ENCODE data around the gene MEF2A. TPM values are rescaled to one million over a fixed set of nuclear protein-coding genes. Genes with fewer than 3 reads are reported as not detected.

Gene MEF2A
- total RNA-seq, 1 donor from 2014 or later: 61.9 TPM

DNA sequence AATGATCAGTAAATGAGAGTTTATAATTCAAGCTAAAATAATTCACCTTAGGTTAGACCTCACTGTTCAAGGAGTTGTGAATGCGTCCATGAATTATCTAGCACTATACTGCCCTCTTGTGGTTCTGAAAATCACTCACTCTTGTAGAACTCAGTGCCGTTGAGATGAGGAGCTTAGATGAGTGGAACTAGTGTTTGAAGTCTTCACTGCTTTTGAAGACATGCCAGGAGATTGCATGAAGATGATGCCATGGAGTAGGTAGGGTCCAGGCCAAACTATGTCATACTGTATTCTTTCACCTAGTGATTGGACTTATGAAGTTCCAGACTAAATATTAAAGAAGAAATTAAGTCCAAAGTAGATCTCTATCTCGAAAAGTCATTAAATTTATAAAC lies 138.7 kb downstream of the MEF2A start:
- Histone ChIP-seq H3K27ac (no peak overlapping the region), H3F3A (ENCODE audit: low read depth) (peaks cover 9% of the 10 kb centered on the region), H4K20me1 (ENCODE audit: low read depth) (peaks cover 5% of the 10 kb centered on the region), H3K36me3 (no peaks in the 10 kb centered on the region), H3K9ac (no peak overlapping the region), H3K9me3 (ENCODE audit: low read depth) (no peaks in the 10 kb centered on the region), H3K27me3 (no peaks in the 10 kb centered on the region), H3K4me1 (no peaks in the 10 kb centered on the region), H3K4me2 (no peak overlapping the region), H2AFZ (replicated peaks) (no peak overlapping the region), H3K79me2 (ENCODE audit: low read depth) (no peaks in the 10 kb centered on the region), H3K4me3 (no peak overlapping the region)
- peak; percentile 89 for DNase-seq (ENCODE audit: low spot score)
- H3K27ac Mint-ChIP-seq: no peak overlapping the region
- peaks cover 8% of the 10 kb centered on the region for H3K36me3 Mint-ChIP-seq
- no peaks in the 10 kb centered on the region for H3K9me3 Mint-ChIP-seq
- no peak overlapping the region for H3K4me3 Mint-ChIP-seq
- no peaks in the 10 kb centered on the region for H3K27me3 Mint-ChIP-seq (ENCODE audit: insufficient read depth, low read depth)
- peaks cover 3% of the 10 kb centered on the region for H3K4me1 Mint-ChIP-seq
- TF ChIP-seq, protein P1, sequence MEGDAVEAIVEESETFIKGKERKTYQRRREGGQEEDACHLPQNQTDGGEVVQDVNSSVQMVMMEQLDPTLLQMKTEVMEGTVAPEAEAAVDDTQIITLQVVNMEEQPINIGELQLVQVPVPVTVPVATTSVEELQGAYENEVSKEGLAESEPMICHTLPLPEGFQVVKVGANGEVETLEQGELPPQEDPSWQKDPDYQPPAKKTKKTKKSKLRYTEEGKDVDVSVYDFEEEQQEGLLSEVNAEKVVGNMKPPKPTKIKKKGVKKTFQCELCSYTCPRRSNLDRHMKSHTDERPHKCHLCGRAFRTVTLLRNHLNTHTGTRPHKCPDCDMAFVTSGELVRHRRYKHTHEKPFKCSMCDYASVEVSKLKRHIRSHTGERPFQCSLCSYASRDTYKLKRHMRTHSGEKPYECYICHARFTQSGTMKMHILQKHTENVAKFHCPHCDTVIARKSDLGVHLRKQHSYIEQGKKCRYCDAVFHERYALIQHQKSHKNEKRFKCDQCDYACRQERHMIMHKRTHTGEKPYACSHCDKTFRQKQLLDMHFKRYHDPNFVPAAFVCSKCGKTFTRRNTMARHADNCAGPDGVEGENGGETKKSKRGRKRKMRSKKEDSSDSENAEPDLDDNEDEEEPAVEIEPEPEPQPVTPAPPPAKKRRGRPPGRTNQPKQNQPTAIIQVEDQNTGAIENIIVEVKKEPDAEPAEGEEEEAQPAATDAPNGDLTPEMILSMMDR (IDR thresholded peaks at IDR 0.05): peak; percentile 88
- no peak for TF ChIP-seq EZH2phosphoT487 (IDR thresholded peaks at IDR 0.05)
- TF ChIP-seq EZH2 (IDR thresholded peaks at IDR 0.05): no peak

DNA sequence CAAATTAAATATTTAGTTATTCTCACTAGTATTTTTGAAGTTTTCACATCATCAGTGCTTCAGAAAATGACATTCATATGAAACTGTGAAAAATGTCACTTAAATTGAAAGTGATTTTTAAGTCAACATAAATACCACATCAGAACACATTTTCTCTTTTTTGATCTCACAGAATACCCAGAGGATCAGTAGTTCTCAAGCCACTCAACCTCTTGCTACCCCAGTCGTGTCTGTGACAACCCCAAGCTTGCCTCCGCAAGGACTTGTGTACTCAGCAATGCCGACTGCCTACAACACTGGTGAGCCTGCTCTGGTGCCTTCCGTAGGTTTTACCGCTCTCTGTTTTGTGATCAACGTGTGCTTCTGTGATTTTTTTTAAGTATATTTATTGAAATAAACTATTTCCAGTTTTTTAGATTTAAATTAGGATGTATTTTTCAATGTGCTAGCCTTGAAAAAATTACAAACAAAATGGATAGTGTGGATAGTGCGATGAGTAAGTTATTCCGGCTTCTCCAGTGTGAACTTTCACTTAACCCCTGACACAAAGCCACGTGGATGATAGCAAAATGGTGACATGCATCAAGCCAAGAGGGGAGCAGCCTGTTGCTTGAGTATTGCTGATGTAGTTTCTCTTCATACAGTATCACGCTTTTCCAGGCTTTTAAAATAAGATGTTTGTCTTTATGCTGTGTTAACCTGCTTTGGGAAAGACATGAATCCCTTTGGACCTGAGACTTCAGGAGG lies 140.9 kb downstream of the MEF2A start:
- Histone ChIP-seq H3K27me3 (no peaks in the 10 kb centered on the region), H4K20me1 (ENCODE audit: low read depth) (peaks cover 5% of the 10 kb centered on the region), H3F3A (ENCODE audit: low read depth) (peaks cover 9% of the 10 kb centered on the region), H3K4me3 (no peak overlapping the region), H3K4me1 (no peaks in the 10 kb centered on the region), H2AFZ (replicated peaks) (no peak overlapping the region), H3K27ac (no peak overlapping the region), H3K9me3 (ENCODE audit: low read depth) (no peaks in the 10 kb centered on the region), H3K79me2 (ENCODE audit: low read depth) (no peaks in the 10 kb centered on the region), H3K36me3 (no peaks in the 10 kb centered on the region), H3K9ac (no peak overlapping the region), H3K4me2 (no peak overlapping the region)
- Mint-ChIP-seq H3K27ac (no peak overlapping the region), H3K4me1 (peaks cover 3% of the 10 kb centered on the region), H3K4me3 (no peak overlapping the region), H3K36me3 (peaks cover 14% of the 10 kb centered on the region), H3K9me3 (no peaks in the 10 kb centered on the region), H3K27me3 (ENCODE audit: insufficient read depth, low read depth) (peaks cover 2% of the 10 kb centered on the region)
- no peak for DNase-seq (ENCODE audit: low spot score)
- no peak for TF ChIP-seq EZH2 (IDR thresholded peaks at IDR 0.05)

DNA sequence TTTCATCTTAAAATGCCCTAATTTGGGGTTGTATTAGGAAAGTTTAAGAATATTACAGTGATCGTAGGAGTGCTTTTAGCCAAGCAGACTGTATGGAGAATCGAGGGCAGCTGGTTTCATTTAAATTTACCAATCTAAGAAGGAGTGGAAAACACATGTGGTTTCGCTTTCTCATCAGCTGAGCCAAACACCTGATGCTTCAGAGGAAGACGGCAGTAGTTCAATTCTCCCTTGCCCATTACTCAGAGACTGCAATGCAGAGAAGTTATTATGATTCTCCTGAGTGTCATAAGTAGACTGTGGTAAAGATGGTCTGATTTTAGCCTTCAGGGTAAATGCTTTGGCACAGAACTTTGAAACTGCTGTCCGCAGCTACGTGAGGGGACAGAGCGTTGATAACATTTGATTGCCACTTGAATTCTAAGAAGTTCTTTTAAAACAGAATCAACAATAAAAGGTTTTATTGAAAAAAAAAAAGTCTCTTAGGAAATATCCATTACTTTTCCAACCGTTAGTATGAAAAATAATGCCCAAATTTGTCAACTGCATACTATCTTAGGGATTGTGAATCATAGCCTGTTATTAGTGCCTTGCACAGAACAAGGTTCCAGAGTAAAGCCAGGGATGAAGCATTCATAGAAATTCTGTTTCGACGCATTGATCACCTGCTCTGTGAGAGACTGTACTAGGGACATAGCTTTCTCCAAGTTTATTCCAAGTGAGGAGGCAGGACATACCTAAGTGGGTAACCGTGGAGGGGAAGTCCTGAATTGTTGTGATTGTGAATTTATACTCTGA lies 141.9 kb downstream of the MEF2A start:
- peaks cover 5% of the 10 kb centered on the region for H4K20me1 ChIP-seq (ENCODE audit: low read depth)
- peaks cover 5% of the 10 kb centered on the region for H3K27me3 Mint-ChIP-seq (ENCODE audit: insufficient read depth, low read depth)
- no peaks in the 10 kb centered on the region for H3K79me2 ChIP-seq (ENCODE audit: low read depth)
- peaks cover 3% of the 10 kb centered on the region for H3K4me1 Mint-ChIP-seq
- no peak overlapping the region for H3K4me2 ChIP-seq
- H3K27me3 ChIP-seq: no peaks in the 10 kb centered on the region
- H3K4me3 ChIP-seq: no peak overlapping the region
- H3K9me3 Mint-ChIP-seq: no peaks in the 10 kb centered on the region
- H3K4me3 Mint-ChIP-seq: no peak overlapping the region
- TF ChIP-seq, protein P1 (IDR thresholded peaks at IDR 0.05): no peak
- no peak for TF ChIP-seq EZH2phosphoT487 (IDR thresholded peaks at IDR 0.05)
- no peak overlapping the region for H3K27ac ChIP-seq
- H3K4me1 ChIP-seq: no peaks in the 10 kb centered on the region
- H3K9ac ChIP-seq: no peak overlapping the region
- H3K27ac Mint-ChIP-seq: peak overlapping the region; percentile 65
- H3K9me3 ChIP-seq (ENCODE audit: low read depth): no peaks in the 10 kb centered on the region
- DNase-seq (ENCODE audit: low spot score): no peak
- H3F3A ChIP-seq (ENCODE audit: low read depth): peaks cover 9% of the 10 kb centered on the region
- no peaks in the 10 kb centered on the region for H3K36me3 ChIP-seq
- no peak overlapping the region for H2AFZ ChIP-seq (replicated peaks)
- H3K36me3 Mint-ChIP-seq: peaks cover 16% of the 10 kb centered on the region

DNA sequence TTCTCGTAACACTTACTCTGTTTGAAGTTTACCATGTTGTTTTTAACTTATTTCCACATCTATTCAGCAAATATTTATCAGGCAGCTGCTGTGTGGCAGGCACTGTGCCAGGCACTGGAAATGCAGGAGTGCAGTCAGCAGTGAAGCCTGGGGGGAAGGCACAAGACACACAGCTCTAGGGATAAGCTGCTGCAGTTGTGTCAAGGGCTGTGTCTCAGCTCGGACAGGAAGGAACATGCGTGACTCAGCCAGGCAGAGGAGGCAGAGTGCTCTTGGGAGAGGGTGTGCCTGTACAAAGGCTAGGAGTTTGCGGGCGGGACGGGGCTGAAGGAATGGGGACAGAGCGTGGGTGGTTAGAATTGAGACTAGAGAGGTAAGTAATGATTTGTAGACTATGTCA lies 142.8 kb downstream of the MEF2A start:
- no peak overlapping the region for H3K9ac ChIP-seq
- peak overlapping the region; percentile 46 for H3K27ac Mint-ChIP-seq
- H3K4me3 ChIP-seq: no peak overlapping the region

More for the DNA sequence above, 142.8 kb downstream of the MEF2A start:
- Histone ChIP-seq H4K20me1 (ENCODE audit: low read depth) (peaks cover 5% of the 10 kb centered on the region), H3F3A (ENCODE audit: low read depth) (peaks cover 6% of the 10 kb centered on the region), H3K27me3 (no peaks in the 10 kb centered on the region), H2AFZ (replicated peaks) (no peak overlapping the region), H3K4me2 (no peak overlapping the region), H3K4me1 (no peaks in the 10 kb centered on the region), H3K9me3 (ENCODE audit: low read depth) (no peaks in the 10 kb centered on the region), H3K27ac (no peak overlapping the region), H3K79me2 (ENCODE audit: low read depth) (no peaks in the 10 kb centered on the region), H3K36me3 (no peaks in the 10 kb centered on the region)
- peaks cover 19% of the 10 kb centered on the region for H3K36me3 Mint-ChIP-seq
- TF ChIP-seq, protein P1 (IDR thresholded peaks at IDR 0.05): no peak
- TF ChIP-seq EZH2phosphoT487 (IDR thresholded peaks at IDR 0.05) (no peak), EZH2 (IDR thresholded peaks at IDR 0.05) (no peak)
- H3K27me3 Mint-ChIP-seq (ENCODE audit: insufficient read depth, low read depth): peaks cover 5% of the 10 kb centered on the region
- no peak for DNase-seq (ENCODE audit: low spot score)
- H3K4me3 Mint-ChIP-seq: no peak overlapping the region
- H3K9me3 Mint-ChIP-seq: no peaks in the 10 kb centered on the region
- peaks cover 3% of the 10 kb centered on the region for H3K4me1 Mint-ChIP-seq
